NT2/D1 (cell line): ENCODE data around the gene IKZF4.

ENCODE experiments used
- DNase-seq: peaks from one replicate; pipeline ENCODE4 v3.0.0-alpha.2; 2011; ENCODE audit warnings: low read depth, low spot score
- H3K27me3 ChIP-seq: 2 replicates; pipeline ENCODE4 v1.6.0; 2011; ENCODE audit warnings: mild to moderate bottlenecking; ENCODE audit not compliant: insufficient read length, insufficient read depth
- H3K36me3 ChIP-seq: 2 replicates; pipeline ENCODE4 v1.6.1; 2011; ENCODE audit warnings: mild to moderate bottlenecking, low read length, mixed read lengths; ENCODE audit not compliant: insufficient read depth, insufficient read length
- H3K4me1 ChIP-seq: 2 replicates; pipeline ENCODE4 v1.5.1; 2011; ENCODE audit not compliant: insufficient read depth, insufficient read length
- H3K4me3 ChIP-seq: 2 replicates; pipeline ENCODE4 v1.5.1; 2011; ENCODE audit warnings: low read depth; ENCODE audit not compliant: insufficient read length
- H3K9ac ChIP-seq: 2 replicates; pipeline ENCODE4 v1.6.0; 2011; ENCODE audit warnings: low read depth; ENCODE audit not compliant: insufficient read length
- H3K9me3 ChIP-seq: 2 replicates; pipeline ENCODE4 v1.5.1; 2011; ENCODE audit warnings: mild to moderate bottlenecking, low read length; ENCODE audit not compliant: insufficient read depth
- SUZ12 ChIP-seq: IDR thresholded peaks from 2 replicates; pipeline ENCODE4 v1.6.1; 2011; ENCODE audit not compliant: insufficient read length, insufficient read depth; ENCODE audit errors: extremely low read depth
- YY1 ChIP-seq: IDR thresholded peaks from 2 replicates; pipeline ENCODE4 v1.6.1; 2011; ENCODE audit not compliant: insufficient read length, insufficient read depth
- ZNF274 ChIP-seq: IDR thresholded peaks from 2 replicates; pipeline ENCODE4 v1.6.1; 2011; ENCODE audit warnings: mild to moderate bottlenecking, low read depth, low read length

IKZF4 gene

DNA sequence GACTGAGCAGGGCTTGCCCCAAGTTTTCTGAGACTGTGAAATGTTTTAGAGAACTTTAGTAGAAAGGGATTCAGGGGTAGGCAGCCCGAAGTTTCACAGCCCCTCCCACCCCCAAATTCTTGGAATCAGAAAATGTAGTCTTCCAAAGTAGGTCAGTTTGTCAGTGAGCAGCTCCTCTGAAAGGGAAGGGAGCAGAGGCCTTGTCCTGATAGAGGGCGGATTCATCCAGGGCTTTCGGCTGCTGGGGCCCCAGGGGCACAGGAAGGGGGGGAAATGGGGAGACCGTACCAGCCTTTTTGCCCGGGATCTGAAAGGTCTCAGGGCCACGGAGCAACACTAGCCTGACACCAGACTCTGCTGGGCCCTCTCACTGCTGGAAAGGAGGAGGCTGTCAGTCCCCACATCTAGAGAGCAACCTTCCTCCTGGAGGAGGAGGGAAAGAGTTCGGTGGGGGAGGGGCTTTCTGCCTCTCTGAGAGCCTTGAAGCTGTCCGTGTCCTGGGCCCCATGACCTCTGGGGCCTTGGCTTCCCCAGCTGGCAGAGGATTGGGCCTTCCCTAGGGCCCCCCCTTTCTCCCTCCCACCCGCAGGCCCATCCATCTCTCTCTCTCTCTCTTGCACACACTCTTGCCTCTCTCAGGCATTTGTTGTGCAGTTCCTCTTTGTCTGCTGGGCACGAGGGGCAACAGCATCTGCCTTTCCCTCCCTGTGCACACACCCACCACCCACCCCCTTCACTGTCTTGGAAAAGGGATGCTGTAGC is at the start of gene IKZF4:
IKZF4 (plus strand) TSS at position 621 of the 762 bp plus-strand sequence. CDS start 451 bp downstream, outside the sequence.
- Histone ChIP-seq H3K9me3 (no peaks in the 10 kb centered on the region), H3K4me1 (peaks cover 7% of the 10 kb centered on the region), H3K9ac (peak within 1 kb of the TSS; percentile 79), H3K27me3 (no peaks in the 10 kb centered on the region), H3K36me3 (peaks cover 9% of the 10 kb centered on the region), H3K4me3 (peak within 1 kb of the TSS; percentile 58)
- DNase-seq = no peak
- TF ChIP-seq SUZ12 = no peak
- no peak for TF ChIP-seq YY1
- TF ChIP-seq ZNF274 = no peak

DNA sequence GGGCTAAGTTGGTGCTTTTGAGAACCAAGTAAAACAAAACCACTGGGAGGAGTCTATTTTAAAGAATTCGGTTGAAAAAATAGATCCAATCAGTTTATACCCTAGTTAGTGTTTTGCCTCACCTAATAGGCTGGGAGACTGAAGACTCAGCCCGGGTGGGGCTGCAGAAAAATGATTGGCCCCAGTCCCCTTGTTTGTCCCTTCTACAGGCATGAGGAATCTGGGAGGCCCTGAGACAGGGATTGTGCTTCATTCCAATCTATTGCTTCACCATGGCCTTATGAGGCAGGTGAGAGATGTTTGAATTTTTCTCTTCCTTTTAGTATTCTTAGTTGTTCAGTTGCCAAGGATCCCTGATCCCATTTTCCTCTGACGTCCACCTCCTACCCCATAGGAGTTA is 48.8 kb upstream of the IKZF4 start:
- Histone ChIP-seq H3K36me3 (peaks cover 56% of the 10 kb centered on the region), H3K4me3 (no peak overlapping the region), H3K9me3 (no peaks in the 10 kb centered on the region), H3K27me3 (no peaks in the 10 kb centered on the region), H3K4me1 (peaks cover 3% of the 10 kb centered on the region), H3K9ac (no peak overlapping the region)
- TF ChIP-seq ZNF274 (no peak), YY1 (no peak), SUZ12 (no peak)
- no peak for DNase-seq

DNA sequence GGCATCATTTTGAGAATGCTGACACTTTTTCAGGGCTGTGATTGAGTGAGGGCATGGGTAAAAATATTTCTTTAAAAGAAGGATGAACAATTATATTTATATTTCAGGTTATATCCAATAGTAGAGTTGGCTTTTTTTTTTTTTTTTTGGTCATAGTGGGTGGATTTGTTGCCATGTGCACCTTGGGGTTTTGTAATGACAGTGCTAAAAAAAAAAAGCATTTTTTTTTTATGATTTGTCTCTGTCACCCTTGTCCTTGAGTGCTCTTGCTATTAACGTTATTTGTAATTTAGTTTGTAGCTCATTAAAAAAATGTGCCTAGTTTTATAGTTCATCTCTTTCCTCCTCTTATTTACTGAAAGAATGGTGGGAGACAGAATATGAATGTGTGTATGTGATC is 48.4 kb upstream of the IKZF4 start:
- H3K4me1 ChIP-seq = peaks cover 3% of the 10 kb centered on the region
- H3K36me3 ChIP-seq = peaks cover 60% of the 10 kb centered on the region
- peak overlapping the region; percentile 69 for H3K9ac ChIP-seq
- no peaks in the 10 kb centered on the region for H3K27me3 ChIP-seq
- no peak for DNase-seq
- H3K4me3 ChIP-seq = peak overlapping the region; percentile 33
- H3K9me3 ChIP-seq = no peaks in the 10 kb centered on the region
- TF ChIP-seq ZNF274 (no peak), YY1 (no peak), SUZ12 (no peak)

DNA sequence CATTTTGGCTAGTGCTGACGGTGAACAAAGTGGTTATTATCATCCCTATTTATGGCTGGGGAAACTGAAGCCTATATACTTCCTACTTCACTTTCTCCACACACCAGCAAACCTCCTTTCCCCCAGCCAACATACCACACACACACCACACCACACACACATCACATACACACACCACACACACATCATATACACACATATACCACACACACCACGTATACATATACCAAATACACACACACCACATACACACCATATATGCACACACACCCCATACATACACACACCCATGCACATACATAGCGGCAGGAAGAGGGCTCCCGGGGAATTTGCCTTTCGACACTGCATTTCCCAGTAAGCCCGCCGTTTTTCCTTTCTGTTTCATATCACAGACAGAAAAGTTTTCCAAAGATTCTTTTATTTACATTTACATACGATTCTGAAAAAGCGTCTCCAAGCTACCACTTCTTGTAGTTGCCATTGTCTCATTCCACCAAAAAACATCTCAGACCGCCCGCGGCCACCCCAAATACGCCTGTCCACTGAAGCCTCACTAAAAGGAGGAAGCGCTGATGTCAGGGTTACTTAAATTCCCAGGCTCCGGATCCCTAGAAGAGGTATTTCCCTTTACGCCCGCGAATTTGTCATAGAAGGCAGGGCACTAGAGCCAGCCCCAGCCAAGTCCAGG is 47.8 kb upstream of the IKZF4 start:
- DNase-seq = no peak
- Histone ChIP-seq H3K4me1 (peaks cover 3% of the 10 kb centered on the region), H3K36me3 (peaks cover 61% of the 10 kb centered on the region), H3K9ac (peak overlapping the region; percentile 69), H3K9me3 (no peaks in the 10 kb centered on the region), H3K27me3 (no peaks in the 10 kb centered on the region), H3K4me3 (peak overlapping the region; percentile 33)
- no peak for TF ChIP-seq ZNF274

DNA sequence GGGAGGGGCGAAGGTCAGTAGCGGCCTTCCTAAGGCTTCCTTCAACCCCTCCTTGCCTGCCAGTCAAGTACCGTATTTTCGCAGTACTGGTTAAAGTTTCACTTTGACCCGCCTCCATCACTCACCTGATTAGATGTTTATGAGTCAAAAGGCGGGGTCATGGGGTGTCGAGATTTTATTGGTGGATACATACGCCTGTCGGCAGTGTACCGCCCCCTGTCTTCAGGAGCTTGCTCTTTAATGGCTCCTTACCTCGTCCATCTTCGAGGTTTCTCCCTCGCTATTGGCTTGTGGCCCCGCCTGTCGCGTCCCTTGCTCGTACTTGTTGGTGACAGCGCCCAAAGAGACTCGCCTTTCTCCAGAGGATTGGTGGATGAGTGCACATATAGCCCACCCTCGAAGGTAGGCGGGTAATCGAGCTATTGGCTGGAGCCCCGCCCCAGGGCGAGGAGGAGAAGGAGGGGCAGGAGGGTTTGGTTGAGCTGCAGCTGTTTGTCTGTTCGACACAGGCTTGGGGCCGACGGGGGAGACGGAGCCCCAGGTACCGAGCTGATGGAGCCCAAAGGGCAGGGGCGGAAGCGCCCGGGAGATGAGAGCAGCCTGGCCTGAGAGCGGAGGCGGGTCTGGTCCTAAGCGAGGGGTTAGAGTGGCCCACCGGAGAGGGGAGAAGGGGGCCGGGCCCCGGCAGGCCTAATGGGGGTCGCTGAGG is 47.1 kb upstream of the IKZF4 start, which contains the start of gene RAB5B:
RAB5B (plus strand) TSS at position 480 of the 709 bp plus-strand sequence. CDS start 12,883 bp downstream, outside the sequence.
- no peak for TF ChIP-seq ZNF274
- TF ChIP-seq YY1 = no peak
- TF ChIP-seq SUZ12 = no peak
- Histone ChIP-seq H3K9me3 (no peaks in the 10 kb centered on the region), H3K4me1 (peaks cover 3% of the 10 kb centered on the region), H3K36me3 (peaks cover 59% of the 10 kb centered on the region), H3K4me3 (peak within 1 kb of the TSS; percentile 95), H3K9ac (peak within 1 kb of the TSS; percentile 99), H3K27me3 (no peaks in the 10 kb centered on the region)
- DNase-seq = peak; percentile 100

DNA sequence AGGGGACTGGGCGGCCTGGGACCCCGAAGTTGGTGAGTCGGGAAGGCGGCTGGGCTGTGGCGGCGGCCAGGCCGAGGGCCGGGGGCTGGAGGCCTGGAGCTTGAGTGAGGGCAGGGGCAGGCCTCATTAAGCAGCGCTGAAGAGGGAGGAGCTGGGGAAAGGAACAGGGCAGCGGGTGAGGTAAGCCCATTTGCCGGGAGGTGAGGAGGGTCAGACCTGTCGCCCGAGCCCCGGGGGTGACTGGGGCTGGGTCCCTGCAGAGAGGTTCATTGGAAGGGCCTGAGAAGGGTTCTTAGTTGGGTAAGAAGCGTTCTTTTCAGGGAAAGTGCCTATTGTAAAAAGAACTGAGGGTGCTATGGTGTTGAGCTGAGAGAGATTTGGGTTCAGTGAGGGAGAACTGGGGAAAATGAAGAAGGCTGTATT is 46.5 kb upstream of the IKZF4 start:
- peak overlapping the region; percentile 99 for H3K9ac ChIP-seq
- peak; percentile 38 for DNase-seq
- H3K36me3 ChIP-seq = peaks cover 59% of the 10 kb centered on the region
- TF ChIP-seq YY1 = no peak
- TF ChIP-seq ZNF274 = no peak
- TF ChIP-seq SUZ12 = no peak
- peak overlapping the region; percentile 95 for H3K4me3 ChIP-seq
- no peaks in the 10 kb centered on the region for H3K27me3 ChIP-seq
- no peaks in the 10 kb centered on the region for H3K9me3 ChIP-seq
- peaks cover 3% of the 10 kb centered on the region for H3K4me1 ChIP-seq

DNA sequence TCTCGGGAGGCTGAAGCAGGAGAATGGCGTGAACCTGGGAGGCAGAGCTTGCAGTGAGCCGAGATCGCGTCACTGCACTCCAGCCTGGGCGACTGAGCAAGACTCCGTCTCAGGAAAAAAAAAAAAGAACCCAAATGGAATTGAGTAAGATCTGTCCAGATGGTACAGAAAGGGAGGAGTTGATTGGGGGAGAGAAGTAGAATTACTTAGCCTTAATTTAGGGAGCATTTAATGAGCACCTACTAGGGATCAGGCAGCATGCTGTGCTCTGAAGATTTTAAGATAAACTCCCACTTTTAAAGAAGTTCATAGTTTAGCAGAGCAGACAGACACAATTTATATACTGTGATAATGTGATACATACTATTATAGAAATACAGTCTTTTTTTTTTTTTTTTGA is 42.5 kb upstream of the IKZF4 start:
- no peak for DNase-seq
- H3K36me3 ChIP-seq = peaks cover 57% of the 10 kb centered on the region
- no peaks in the 10 kb centered on the region for H3K4me1 ChIP-seq
- TF ChIP-seq YY1 = no peak
- TF ChIP-seq ZNF274 = no peak
- TF ChIP-seq SUZ12 = no peak
- no peaks in the 10 kb centered on the region for H3K9me3 ChIP-seq
- no peak overlapping the region for H3K9ac ChIP-seq
- no peak overlapping the region for H3K4me3 ChIP-seq
- no peaks in the 10 kb centered on the region for H3K27me3 ChIP-seq
